Sigmoid colon (tissue), 7 donors: Measurements from ENCODE around the gene TMCC3. TPM values are rescaled to one million over a fixed set of nuclear protein-coding genes. Genes with fewer than 3 reads are reported as not detected.

ENCODE experiments used
- DNase-seq: peaks from one replicate; pipeline ENCODE4 v3.0.0-alpha.2; 2019
- H3K27ac ChIP-seq, 4 donors: fragments of 200-600 bp; sonication (generic); one replicate each; pipeline ENCODE4 v1.5.1; 2016 to 2019; ENCODE audit warnings: mild to moderate bottlenecking in 1 of 4
- H3K27me3 ChIP-seq, 3 donors: fragments of 200-600 bp; sonication (generic); one replicate each; pipeline ENCODE4 v1.5.1; 2019; ENCODE audit warnings: mild to moderate bottlenecking in 1 of 3
- H3K36me3 ChIP-seq, 4 donors: fragments of 200-600 bp; sonication (generic); one replicate each; pipeline ENCODE4 v1.5.1; 2016 to 2019
- H3K4me1 ChIP-seq, 4 donors: fragments of 200-600 bp; sonication (generic); one replicate each; pipeline ENCODE4 v1.5.1; 2017 to 2019
- H3K4me3 ChIP-seq, 4 donors: fragments of 200-600 bp; sonication (generic); one replicate each; pipeline ENCODE4 v1.5.1; 2017 to 2019; ENCODE audit warnings: mild to moderate bottlenecking in 2 of 4, moderate library complexity in 1 of 4
- H3K9me3 ChIP-seq, 4 donors: fragments of 200-600 bp in 3 of 4; sonication (generic) in 3 of 4; one replicate each; pipeline versions ENCODE4 v1.5.1 to v1.6.1; 2013 to 2019
- CTCF ChIP-seq, 4 experiments: fragments of 450-650 bp in 3 of 4; fragments of 200-600 bp in 1 of 4; IDR thresholded peaks; one replicate each; pipeline ENCODE4 v1.5.1; 2016 to 2019; ENCODE audit warnings: antibody characterized with exemption in 4 of 4, mild to moderate bottlenecking in 3 of 4, moderate library complexity in 2 of 4
- EP300 ChIP-seq, 4 donors: sonication (generic); formaldehyde crosslinking; IDR thresholded peaks; one replicate each; pipeline ENCODE4 v1.6.1; 2017; ENCODE audit warnings: antibody characterized with exemption in 4 of 4
- POLR2A ChIP-seq, 2 donors: fragments of 450-650 bp; IDR thresholded peaks; one replicate each; pipeline ENCODE4 v1.6.1; 2016; ENCODE audit warnings: antibody characterized with exemption in 2 of 2, mild to moderate bottlenecking in 2 of 2, moderate library complexity in 2 of 2
- POLR2AphosphoS5 ChIP-seq, 4 donors: sonication (generic); formaldehyde crosslinking; IDR thresholded peaks; one replicate each; pipeline ENCODE4 v1.6.1; 2017; ENCODE audit warnings: antibody characterized with exemption in 4 of 4
- WGBS, 2 donors: extraction: QIAGEN DNeasy Blood & Tissue Kit; methylation state at CpG; one replicate each; pipeline ENCODE4 v1.1.7; 2013; 5-methylcytosine and 5-hydroxymethylcytosine counted together
- intact Hi-C: fragments of 100-400 bp; cut with DNase I; formaldehyde crosslinking; loops from one replicate; pipeline ENCODE4 v1.15.1; 2023
- polyA plus RNA-seq, 3 donors: library from polyadenylated mRNA; stranded (reverse); fragments of 200-250 nt; gene quantifications; one replicate each; pipeline ENCODE4 v1.2.3, GENCODE V29; 2013
- total RNA-seq, 4 donors: library from RNA; depleted of rRNA; stranded (reverse); fragments of >200 nt; gene quantifications; one replicate each; pipeline ENCODE4 v1.1.0, GENCODE V29; 2016
- donor health status: healthy with polysubstance abuse.
- donor health status: Bipolar disorder and iron deficiency.
- donor health status: healthy.

Gene TMCC3
- total and polyA plus RNA-seq, 7 donors = 4.9 to 44.9 (median 8.3) TPM

DNA sequence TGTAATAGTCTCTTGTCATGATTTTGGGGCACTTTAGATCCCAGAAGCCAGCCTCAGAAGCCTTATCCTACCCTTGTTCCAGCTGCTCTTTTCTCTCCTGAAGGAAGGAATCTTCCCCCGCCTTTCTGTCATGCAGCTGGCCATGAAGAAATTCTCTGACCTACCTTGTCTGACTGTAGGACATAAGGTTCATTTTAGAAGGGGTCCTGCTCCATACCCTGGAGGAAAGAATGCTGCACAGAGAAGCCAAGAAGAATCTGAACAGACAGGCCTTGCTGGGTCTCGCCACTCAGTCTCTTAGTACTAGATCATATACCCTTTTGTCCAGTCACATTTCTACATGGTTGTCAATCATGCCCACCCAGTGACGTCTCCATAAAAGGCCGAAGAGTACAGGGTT is 6.2 kb upstream of the TMCC3 start:
- Histone ChIP-seq H3K27ac (no peak overlapping the region), H3K36me3 (no peaks in the 10 kb centered on the region), H3K4me1 (peaks cover 0 to 11% (median 0%) of the 10 kb centered on the region in 4 donors), H3K4me3 (no peak overlapping the region), H3K27me3 (no peaks in the 10 kb centered on the region), H3K9me3 (no peaks in the 10 kb centered on the region)
- TF ChIP-seq POLR2A (IDR thresholded peaks at IDR 0.05) (no peak), CTCF (IDR thresholded peaks at IDR 0.05) (no peak), EP300 (IDR thresholded peaks at IDR 0.05) (no peak), POLR2AphosphoS5 (IDR thresholded peaks at IDR 0.05) (no peak)
- 96 to 97% methylated on average over 4 of the region's 4 CpGs for WGBS, 2 donors
- intact Hi-C loops = no loop called here
- no peak for DNase-seq

DNA sequence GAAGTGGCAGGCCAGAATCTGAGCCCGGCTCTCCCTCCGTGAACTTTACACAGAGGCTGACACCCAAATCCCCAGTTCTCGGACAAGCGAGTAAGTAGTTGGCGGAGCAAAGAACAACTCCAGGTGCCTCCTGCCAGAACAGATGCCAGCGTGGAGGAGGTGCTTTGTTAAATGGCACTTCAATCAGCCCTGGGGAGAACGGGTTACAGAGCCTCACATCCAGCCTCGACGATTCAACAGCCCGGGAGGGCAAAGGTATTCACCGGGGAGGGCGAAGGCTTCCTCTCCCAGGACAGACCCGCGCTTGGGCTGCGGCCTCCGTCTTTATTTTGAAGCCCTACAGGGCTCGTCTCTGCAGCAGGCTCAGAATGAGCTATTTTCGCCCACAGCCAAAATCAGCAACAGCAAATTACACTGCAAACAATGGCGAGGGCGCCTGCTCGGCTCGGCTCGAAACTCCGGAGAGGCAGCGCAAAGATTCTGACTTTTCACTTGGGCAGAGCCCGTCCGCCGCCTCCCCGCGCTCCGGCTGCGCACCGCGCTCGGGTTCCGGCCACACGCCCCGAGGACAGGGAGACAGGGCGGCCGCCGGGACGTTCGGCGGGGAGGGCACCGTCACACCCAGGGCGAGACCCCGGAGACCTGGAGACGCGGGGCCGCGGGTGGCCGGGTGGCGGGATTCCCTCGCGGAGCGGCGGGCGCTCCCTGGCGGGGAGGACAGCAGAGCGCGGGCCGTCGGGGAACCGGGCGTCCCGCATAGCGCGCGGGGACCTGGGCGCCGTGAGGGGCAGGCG is 811 bp downstream of the TMCC3 start:
- no peaks in the 10 kb centered on the region for H3K9me3 ChIP-seq
- 2 to 6% methylated on average over 72 of the region's 72 CpGs for WGBS, 2 donors
- peak overlapping the region; percentile 43 to 79 (median 69) for H3K4me3 ChIP-seq
- H3K27ac ChIP-seq = peak overlapping the region; percentile 62 to 83 (median 70)
- peaks cover 0 to 15% (median 6%) of the 10 kb centered on the region in 4 donors for H3K4me1 ChIP-seq
- H3K36me3 ChIP-seq = no peaks in the 10 kb centered on the region
- DNase-seq = peak; percentile 72
- intact Hi-C loops = loop anchor here (5.0 to 10.0 kb wide), 3 partner anchors 37 to 355 kb away; partner anchors contain the start of gene NDUFA12
- TF ChIP-seq EP300 (IDR thresholded peaks at IDR 0.05) = no peak
- TF ChIP-seq CTCF (IDR thresholded peaks at IDR 0.05) = peak in 2 of 4 experiments; percentile 34 to 42
- no peaks in the 10 kb centered on the region for H3K27me3 ChIP-seq

DNA sequence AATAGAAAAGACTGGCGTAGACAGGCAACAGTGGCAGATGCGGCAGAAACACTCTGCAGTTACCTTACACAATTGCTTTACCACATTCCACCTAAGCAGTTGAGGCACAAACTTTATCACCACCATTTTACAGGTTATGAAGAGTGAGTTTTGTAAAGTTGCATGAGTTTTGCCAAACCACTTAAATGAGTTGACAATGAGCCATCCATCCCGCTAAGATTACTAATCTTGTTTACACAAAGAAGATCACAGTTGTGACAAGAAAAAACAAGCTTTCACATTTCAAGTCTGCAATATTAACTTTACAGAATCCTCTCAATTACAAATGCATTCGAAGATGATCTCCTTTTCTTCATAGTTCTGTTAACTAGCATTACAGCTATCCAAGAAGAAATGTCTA is 1.8 kb downstream of the TMCC3 start:
- DNase-seq = no peak
- Histone ChIP-seq H3K36me3 (no peaks in the 10 kb centered on the region), H3K4me3 (peak overlapping the region in 1 of 4 donors; percentile 0), H3K9me3 (no peaks in the 10 kb centered on the region), H3K27ac (no peak overlapping the region), H3K4me1 (peaks cover 0 to 15% (median 6%) of the 10 kb centered on the region in 4 donors), H3K27me3 (no peaks in the 10 kb centered on the region)
- intact Hi-C loops = loop anchor here (5.0 to 10.0 kb wide), 3 partner anchors 36 to 356 kb away; partner anchors contain the start of gene NDUFA12
- TF ChIP-seq POLR2A (IDR thresholded peaks at IDR 0.05) = no peak
- TF ChIP-seq EP300 (IDR thresholded peaks at IDR 0.05) = no peak
- TF ChIP-seq CTCF (IDR thresholded peaks at IDR 0.05) = no peak
- no peak for TF ChIP-seq POLR2AphosphoS5 (IDR thresholded peaks at IDR 0.05)
- WGBS, 2 donors = 66 to 81% methylated on average over 4 of the region's 4 CpGs

DNA sequence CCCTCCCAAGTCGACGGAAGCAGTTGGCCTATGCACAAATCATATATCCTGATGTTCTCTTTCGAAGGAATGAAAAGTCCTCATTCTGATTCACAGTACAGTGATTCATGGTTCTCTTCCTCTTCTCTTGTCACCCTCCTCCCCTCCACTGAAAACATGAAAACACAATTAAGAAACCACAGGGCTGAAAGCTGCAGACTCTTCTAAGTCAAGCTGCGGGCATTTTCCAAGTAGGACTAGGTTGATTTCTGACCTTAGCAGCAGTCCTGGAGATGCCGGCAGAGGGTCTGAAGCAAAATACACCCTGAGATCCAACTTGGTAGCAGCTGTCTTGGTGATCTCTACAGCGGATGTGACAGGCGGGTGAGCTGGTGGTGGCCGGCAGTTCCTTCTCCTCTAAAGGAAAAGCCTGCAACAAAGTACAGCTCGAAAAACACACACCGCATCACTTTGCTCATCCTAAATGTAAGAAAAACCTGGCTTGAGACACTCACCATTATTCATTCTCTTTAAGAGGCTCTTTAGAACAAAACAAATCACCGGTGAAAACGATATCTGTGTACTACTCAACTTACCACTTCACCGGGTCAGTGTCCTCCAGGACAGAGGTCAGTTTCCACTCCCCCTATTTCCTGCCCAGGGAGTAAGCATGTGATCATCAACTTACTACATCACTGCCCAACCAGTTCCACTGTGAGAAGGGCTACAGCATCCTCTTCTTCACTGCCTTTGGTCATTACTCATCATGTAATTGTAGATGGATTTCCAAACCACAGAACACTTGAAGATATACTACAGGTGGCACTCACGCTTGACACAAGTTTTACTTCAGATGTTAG is 6.0 kb downstream of the TMCC3 start:
- 61 to 81% methylated on average over 14 of the region's 14 CpGs for WGBS, 2 donors
- no peaks in the 10 kb centered on the region for H3K9me3 ChIP-seq
- no peaks in the 10 kb centered on the region for H3K27me3 ChIP-seq
- TF ChIP-seq POLR2AphosphoS5 (IDR thresholded peaks at IDR 0.05) (peak in 1 of 4 donors; percentile 19), POLR2A (IDR thresholded peaks at IDR 0.05) (no peak)
- H3K4me1 ChIP-seq = peaks cover 0 to 11% (median 2%) of the 10 kb centered on the region in 4 donors
- no peaks in the 10 kb centered on the region for H3K36me3 ChIP-seq
- no peak for DNase-seq
- intact Hi-C loops = loop anchor here (10.0 kb wide), 2 partner anchors 120 to 360 kb away; partner anchors contain the start of gene NDUFA12
- H3K27ac ChIP-seq = peak overlapping the region in 3 of 4 donors; percentile 21 to 43 (median 22)
- no peak overlapping the region for H3K4me3 ChIP-seq

GRCh38 chr12:94643606-94644005 is 6.8 kb downstream of the TMCC3 start:
- no peaks in the 10 kb centered on the region for H3K27me3 ChIP-seq
- 88 to 92% methylated on average over 3 of the region's 3 CpGs for WGBS, 2 donors
- H3K9me3 ChIP-seq = no peaks in the 10 kb centered on the region
- TF ChIP-seq POLR2AphosphoS5 (IDR thresholded peaks at IDR 0.05) (no peak), CTCF (IDR thresholded peaks at IDR 0.05) (no peak), POLR2A (IDR thresholded peaks at IDR 0.05) (no peak), EP300 (IDR thresholded peaks at IDR 0.05) (no peak)
- intact Hi-C loops = loop anchor here (10.0 kb wide), 2 partner anchors 121 to 361 kb away; partner anchors contain the start of gene NDUFA12
- DNase-seq = no peak
- peaks cover 0 to 3% (median 0%) of the 10 kb centered on the region in 4 donors for H3K4me1 ChIP-seq
- no peaks in the 10 kb centered on the region for H3K36me3 ChIP-seq
- no peak overlapping the region for H3K4me3 ChIP-seq
- H3K27ac ChIP-seq = peak overlapping the region in 2 of 4 donors; percentile 22 to 43
